ENCODE results near the gene DIMT1. TPM values are rescaled to one million over a fixed set of nuclear protein-coding genes. Genes with fewer than 3 reads are reported as not detected.
A peak's percentile ranks its signal among the peaks of the same experiment; 100 is the strongest.

DIMT1 gene
- total and polyA plus RNA-seq, 2 experiments from 2014 or later, result 53.0 to 56.5 TPM

GRCh38 chr5:62340979-62341378 is 62.7 kb downstream of the DIMT1 start:
- no peak overlapping the region for H3K4me2 ChIP-seq
- no peak overlapping the region for H2AFZ ChIP-seq
- H3K27me3 ChIP-seq (ENCODE audit: insufficient read depth), result no peaks in the 10 kb centered on the region
- Mint-ChIP-seq H3K27ac (no peak overlapping the region), H3K9me3 (no peaks in the 10 kb centered on the region), H3K4me1 (peaks cover 2% of the 10 kb centered on the region), H3K4me3 (no peak overlapping the region), H3K36me3 (ENCODE audit: low read depth) (peaks cover 3% of the 10 kb centered on the region; the same call in 2 of the 3 replicates), H3K27me3 (ENCODE audit: insufficient read depth, low read depth, poor library complexity) (no peaks in the 10 kb centered on the region)
- H3K4me3 ChIP-seq, result no peak overlapping the region
- H4K20me1 ChIP-seq (replicated peaks; ENCODE audit: insufficient read depth), result peaks cover 46% of the 10 kb centered on the region
- DNase-seq (ENCODE audit: low spot score) (no peak), ATAC-seq (no peak)
- H3K79me2 ChIP-seq (replicated peaks; ENCODE audit: insufficient read depth), result peaks cover 98% of the 10 kb centered on the region
- H3K27ac ChIP-seq (ENCODE audit: low read depth), result no peak overlapping the region
- H3K9me2 ChIP-seq (ENCODE audit: insufficient read depth), result no peaks in the 10 kb centered on the region
- H3K4me1 ChIP-seq (ENCODE audit: insufficient read depth), result no peaks in the 10 kb centered on the region
- no peak for TF ChIP-seq ZNF331 (CRISPR knock-in tag; IDR thresholded peaks at IDR 0.05; ENCODE audit: low read depth)
- TF ChIP-seq EZH2 (IDR thresholded peaks at IDR 0.05; ENCODE audit: low read depth, unreplicated experiment), result no peak
- no peak for TF ChIP-seq EZH2phosphoT487 (IDR thresholded peaks at IDR 0.05; ENCODE audit: unreplicated experiment)
- TF ChIP-seq CTCF (conservative IDR thresholded peaks at IDR 0.05; ENCODE audit: low read depth in 2 of 2), result no peak
- no peaks in the 10 kb centered on the region for H3K36me3 ChIP-seq (ENCODE audit: insufficient read depth)
- H3F3A ChIP-seq (replicated peaks; ENCODE audit: low read depth), result no peaks in the 10 kb centered on the region

- no peaks in the 10 kb centered on the region for H3F3A ChIP-seq (replicated peaks; ENCODE audit: low read depth)
- H3K27me3 ChIP-seq (ENCODE audit: insufficient read depth), result no peaks in the 10 kb centered on the region
- H3K36me3 Mint-ChIP-seq (ENCODE audit: low read depth), result peaks cover 3% of the 10 kb centered on the region; the same call in 2 of the 3 replicates
- no peak overlapping the region for H3K27ac Mint-ChIP-seq
- no peak overlapping the region for H3K27ac ChIP-seq (ENCODE audit: low read depth)
- no peak overlapping the region for H3K4me2 ChIP-seq
- no peaks in the 10 kb centered on the region for H3K9me3 Mint-ChIP-seq
- no peaks in the 10 kb centered on the region for H3K27me3 Mint-ChIP-seq (ENCODE audit: insufficient read depth, low read depth, poor library complexity)
- no peaks in the 10 kb centered on the region for H3K36me3 ChIP-seq (ENCODE audit: insufficient read depth)
- peak; percentile 58 to 60 for TF ChIP-seq CTCF (conservative IDR thresholded peaks at IDR 0.05; ENCODE audit: low read depth in 2 of 2)
- no peak for TF ChIP-seq ZNF331 (CRISPR knock-in tag; IDR thresholded peaks at IDR 0.05; ENCODE audit: low read depth)
- no peak for TF ChIP-seq STAT1 (IDR thresholded peaks at IDR 0.05; ENCODE audit: unreplicated experiment)
- no peak for TF ChIP-seq REST (IDR thresholded peaks at IDR 0.05; ENCODE audit: unreplicated experiment)
- H3K4me1 ChIP-seq (ENCODE audit: insufficient read depth), result no peaks in the 10 kb centered on the region
- peaks cover 43% of the 10 kb centered on the region for H4K20me1 ChIP-seq (replicated peaks; ENCODE audit: insufficient read depth)
- H3K79me2 ChIP-seq (replicated peaks; ENCODE audit: insufficient read depth), result peaks cover 97% of the 10 kb centered on the region
- no peak overlapping the region for H2AFZ ChIP-seq
- H3K4me3 ChIP-seq, result no peak overlapping the region
- H3K4me3 Mint-ChIP-seq, result no peak overlapping the region
- peaks cover 2% of the 10 kb centered on the region for H3K4me1 Mint-ChIP-seq
- H3K9me2 ChIP-seq (ENCODE audit: insufficient read depth), result no peaks in the 10 kb centered on the region
- DNase-seq (ENCODE audit: low spot score) (peak; percentile 66), ATAC-seq (peak; percentile 52)
Measured at GRCh38 chr5:62340392-62340791, 63.3 kb downstream of the DIMT1 start.

Small RNAs within 50 kb of the gene (small RNA-seq; reads per million reads assigned to genes)
- not detected for gene RNU6-661P (ENCODE audit: low replicate concordance)

Other genes with a start within 250 kb of the DIMT1 start
- 99.1 and 120 TPM in 2 replicates for gene KIF2A, start 97.7 kb downstream of the DIMT1 start, total RNA-seq (2014; rRNA removed; shearing (Covaris generic))
- gene KIF2A, start 97.7 kb downstream of the DIMT1 start, polyA plus RNA-seq (2016; fragmentation: Nextera tagmentation; extraction: Ambion mirVana), result 98.7 and 122 TPM in 2 replicates
- 62.3 and 64.7 TPM in 2 replicates for gene IPO11, start 8.9 kb upstream of the DIMT1 start, total RNA-seq (2014; rRNA removed; shearing (Covaris generic))
- gene IPO11, start 8.9 kb upstream of the DIMT1 start, polyA plus RNA-seq (2016; fragmentation: Nextera tagmentation; extraction: Ambion mirVana), result 18.7 and 19.4 TPM in 2 replicates
- gene LRRC70, start 174.9 kb upstream of the DIMT1 start, total RNA-seq (2014; rRNA removed; shearing (Covaris generic)), result 1.7 and 2.7 TPM in 2 replicates
- 0.15 TPM in 1 of 2 replicates, not detected in the other for gene LRRC70, start 174.9 kb upstream of the DIMT1 start, polyA plus RNA-seq (2016; fragmentation: Nextera tagmentation; extraction: Ambion mirVana)